HAP-1 (cell line): ENCODE measurements around the gene TMEM150B.

ENCODE experiments used
- DNase-seq, 2 experiments: peaks; one replicate each; pipeline ENCODE4 v3.0.0-alpha.2; 2016 to 2020; ENCODE audit warnings: low spot score in 2 of 2
- H3K27me3 ChIP-seq: fragments of 250-450 bp; sonication (Bioruptor Pico); 2 replicates; pipeline ENCODE4 v1.5.1; 2020; ENCODE audit warnings: low read depth, mild to moderate bottlenecking, moderate library complexity
- H3K36me3 ChIP-seq: fragments of 250-450 bp; sonication (Bioruptor Pico); replicated peaks from 2 replicates; pipeline ENCODE4 v1.5.1; 2020; ENCODE audit warnings: mild to moderate bottlenecking
- H3K4me1 ChIP-seq: fragments of 250-450 bp; sonication (Bioruptor Pico); 2 replicates; pipeline ENCODE4 v1.5.1; 2020; ENCODE audit warnings: mild to moderate bottlenecking
- H3K4me3 ChIP-seq: fragments of 250-450 bp; sonication (Bioruptor Pico); 2 replicates; pipeline ENCODE4 v1.5.1; 2020; ENCODE audit warnings: mild to moderate bottlenecking, moderate library complexity
- H3K9me3 ChIP-seq: fragments of 250-450 bp; sonication (Bioruptor Pico); 2 replicates; pipeline ENCODE4 v1.5.1; 2020; ENCODE audit warnings: mild to moderate bottlenecking, moderate library complexity
- in situ Hi-C: fragments of 300-500 bp; cut with MboI; formaldehyde crosslinking; loops from 3 replicates; pipeline ENCODE4 v1.14.3; 2020; ENCODE audit warnings: low sequenced_read_pairs, inconsistent platforms, mixed read lengths

Gene TMEM150B

GRCh38 chr19:55325172-55325571 is at the start of gene TMEM150B:
TSS of gene TMEM150B (minus strand) at chr19:55325341. CDS start at chr19:55321036, 4,305 bp downstream.
- no peak for DNase-seq
- H3K36me3 ChIP-seq = no peaks in the 10 kb centered on the region
- no peaks in the 10 kb centered on the region for H3K9me3 ChIP-seq
- in situ Hi-C loops = no loop called here
- H3K4me3 ChIP-seq = no peak within 1 kb of the TSS
- H3K27me3 ChIP-seq = no peaks in the 10 kb centered on the region
- H3K4me1 ChIP-seq = no peaks in the 10 kb centered on the region

- H3K4me1 ChIP-seq = no peaks in the 10 kb centered on the region; the same call in 1 of the 2 replicates
- no peak overlapping the region for H3K4me3 ChIP-seq
- no peaks in the 10 kb centered on the region for H3K36me3 ChIP-seq
- in situ Hi-C loops = no loop called here
- no peaks in the 10 kb centered on the region for H3K9me3 ChIP-seq
- peaks cover 25% of the 10 kb centered on the region for H3K27me3 ChIP-seq
- no peak for DNase-seq
Observed at GRCh38 chr19:55373993-55374757, 49.0 kb upstream of the TMEM150B start.

- in situ Hi-C loops = no loop called here
- peaks cover 29% of the 10 kb centered on the region for H3K27me3 ChIP-seq
- no peak for DNase-seq
- H3K4me3 ChIP-seq = no peak overlapping the region
- H3K36me3 ChIP-seq = no peaks in the 10 kb centered on the region
- H3K4me1 ChIP-seq = no peaks in the 10 kb centered on the region; the same call in 1 of the 2 replicates
- H3K9me3 ChIP-seq = no peaks in the 10 kb centered on the region
Observed at GRCh38 chr19:55373306-55373992, 48.3 kb upstream of the TMEM150B start.

GRCh38 chr19:55372316-55373081 is 47.4 kb upstream of the TMEM150B start:
- Histone ChIP-seq H3K36me3 (no peaks in the 10 kb centered on the region), H3K4me3 (no peak overlapping the region), H3K27me3 (peaks cover 30% of the 10 kb centered on the region), H3K4me1 (no peaks in the 10 kb centered on the region; the same call in 1 of the 2 replicates), H3K9me3 (no peaks in the 10 kb centered on the region)
- in situ Hi-C loops = no loop called here
- no peak for DNase-seq

GRCh38 chr19:55370305-55370988 is 45.3 kb upstream of the TMEM150B start, which contains the start of gene IL11:
TSS of gene IL11 (minus strand) at chr19:55370463. CDS start at chr19:55370310, 153 bp downstream.
- DNase-seq = no peak
- H3K27me3 ChIP-seq = peaks cover 30% of the 10 kb centered on the region
- in situ Hi-C loops = no loop called here
- no peaks in the 10 kb centered on the region for H3K9me3 ChIP-seq
- H3K4me3 ChIP-seq = peak within 1 kb of the TSS; percentile 31
- no peaks in the 10 kb centered on the region for H3K36me3 ChIP-seq
- H3K4me1 ChIP-seq = no peaks in the 10 kb centered on the region

- no peaks in the 10 kb centered on the region for H3K9me3 ChIP-seq
- H3K4me1 ChIP-seq = no peaks in the 10 kb centered on the region
- DNase-seq = peak; percentile 10 to 70
- H3K4me3 ChIP-seq = peak overlapping the region; percentile 31
- H3K27me3 ChIP-seq = peaks cover 30% of the 10 kb centered on the region
- in situ Hi-C loops = no loop called here
- H3K36me3 ChIP-seq = no peaks in the 10 kb centered on the region
Observed at GRCh38 chr19:55369653-55370304, 44.6 kb upstream of the TMEM150B start.

GRCh38 chr19:55368701-55369563 is 43.8 kb upstream of the TMEM150B start:
- Histone ChIP-seq H3K27me3 (peaks cover 30% of the 10 kb centered on the region), H3K36me3 (no peaks in the 10 kb centered on the region), H3K4me1 (no peaks in the 10 kb centered on the region), H3K4me3 (peak overlapping the region; percentile 23), H3K9me3 (no peaks in the 10 kb centered on the region)
- DNase-seq = peak in 1 of 2 experiments; percentile 49
- in situ Hi-C loops = no loop called here

- no peak overlapping the region for H3K4me3 ChIP-seq
Observed at GRCh38 chr19:55368106-55368505, 43.0 kb upstream of the TMEM150B start.

GRCh38 chr19:55366790-55367189 is 41.6 kb upstream of the TMEM150B start:
- H3K27me3 ChIP-seq = peaks cover 23% of the 10 kb centered on the region
- in situ Hi-C loops = no loop called here

More at GRCh38 chr19:55368106-55368505, 43.0 kb upstream of the TMEM150B start:
- H3K27me3 ChIP-seq = peaks cover 30% of the 10 kb centered on the region
- H3K9me3 ChIP-seq = no peaks in the 10 kb centered on the region
- H3K4me1 ChIP-seq = no peaks in the 10 kb centered on the region
- no peak for DNase-seq
- no peaks in the 10 kb centered on the region for H3K36me3 ChIP-seq
- in situ Hi-C loops = no loop called here

GRCh38 chr19:55365964-55366363 is 40.8 kb upstream of the TMEM150B start:
- in situ Hi-C loops = no loop called here
- no peak for DNase-seq
- H3K4me1 ChIP-seq = no peaks in the 10 kb centered on the region
- H3K9me3 ChIP-seq = no peaks in the 10 kb centered on the region
- no peaks in the 10 kb centered on the region for H3K36me3 ChIP-seq
- H3K4me3 ChIP-seq = no peak overlapping the region
- peaks cover 17% of the 10 kb centered on the region for H3K27me3 ChIP-seq

More at GRCh38 chr19:55366790-55367189, 41.6 kb upstream of the TMEM150B start:
- no peaks in the 10 kb centered on the region for H3K9me3 ChIP-seq
- H3K4me1 ChIP-seq = no peaks in the 10 kb centered on the region
- H3K36me3 ChIP-seq = no peaks in the 10 kb centered on the region
- DNase-seq = no peak
- H3K4me3 ChIP-seq = no peak overlapping the region

- H3K9me3 ChIP-seq = no peaks in the 10 kb centered on the region
- H3K27me3 ChIP-seq = peaks cover 11% of the 10 kb centered on the region; the same call in 1 of the 2 replicates
- no peaks in the 10 kb centered on the region for H3K4me1 ChIP-seq
- H3K4me3 ChIP-seq = no peak overlapping the region
- H3K36me3 ChIP-seq = no peaks in the 10 kb centered on the region
- in situ Hi-C loops = no loop called here
- no peak for DNase-seq
Observed at GRCh38 chr19:55365245-55365644, 40.1 kb upstream of the TMEM150B start.
